Activated naive CD4-positive, alpha-beta T cell treated with anti-CD3 and anti-CD28 coated beads, Interleukin-2, amount 50 U/mL, for 24 hours (primary cell): Measurements from ENCODE around the gene PAPSS2.

Source experiments
- H3K27ac Mint-ChIP-seq: one replicate; pipeline ENCODE4 v1.8.0; 2021; ENCODE audit warnings: mild to moderate bottlenecking, mixed read lengths
- H3K27me3 Mint-ChIP-seq: one replicate; pipeline ENCODE4 v1.8.0; 2021; ENCODE audit warnings: mixed read lengths
- H3K36me3 Mint-ChIP-seq: one replicate; pipeline ENCODE4 v1.8.0; 2021; ENCODE audit warnings: mixed read lengths
- H3K4me1 Mint-ChIP-seq: one replicate; pipeline ENCODE4 v1.8.0; 2021; ENCODE audit warnings: mixed read lengths
- H3K4me3 Mint-ChIP-seq: one replicate; pipeline ENCODE4 v1.8.0; 2021; ENCODE audit warnings: mild to moderate bottlenecking, mixed read lengths
- H3K9me3 Mint-ChIP-seq: one replicate; pipeline ENCODE4 v1.8.0; 2021; ENCODE audit warnings: mixed read lengths

The PAPSS2 gene

GRCh38 chr10:87675396-87676376 is 16.0 kb downstream of the PAPSS2 start:
- H3K9me3 Mint-ChIP-seq = no peaks in the 10 kb centered on the region
- H3K36me3 Mint-ChIP-seq = no peaks in the 10 kb centered on the region
- H3K4me3 Mint-ChIP-seq = no peak overlapping the region
- H3K4me1 Mint-ChIP-seq = no peaks in the 10 kb centered on the region
- H3K27me3 Mint-ChIP-seq = peaks cover 5% of the 10 kb centered on the region
- no peak overlapping the region for H3K27ac Mint-ChIP-seq

DNA sequence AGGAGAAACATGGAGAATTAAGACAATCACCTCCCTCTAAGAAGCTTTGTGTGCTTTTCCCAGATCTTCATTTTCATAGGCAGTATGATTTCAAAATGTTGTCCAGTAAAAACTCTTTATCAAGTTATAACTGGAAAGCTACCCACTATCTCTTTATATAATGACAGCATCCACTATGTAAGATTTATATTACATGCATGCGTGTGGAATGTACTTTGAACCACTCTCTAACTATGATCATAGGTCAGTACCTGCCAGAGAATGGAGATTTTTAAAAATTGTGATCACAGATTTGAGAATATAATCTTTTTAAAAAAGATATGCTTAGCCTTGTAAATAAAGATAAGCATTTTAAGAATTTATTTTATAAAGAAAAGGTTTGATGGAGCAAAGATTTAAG is 17.9 kb downstream of the PAPSS2 start:
- Mint-ChIP-seq H3K4me1 (no peaks in the 10 kb centered on the region), H3K27me3 (peaks cover 9% of the 10 kb centered on the region), H3K36me3 (no peaks in the 10 kb centered on the region), H3K27ac (no peak overlapping the region), H3K9me3 (no peaks in the 10 kb centered on the region), H3K4me3 (no peak overlapping the region)

GRCh38 chr10:87678302-87678701 is 18.6 kb downstream of the PAPSS2 start:
- Mint-ChIP-seq H3K4me3 (no peak overlapping the region), H3K9me3 (no peaks in the 10 kb centered on the region), H3K4me1 (no peaks in the 10 kb centered on the region), H3K27me3 (peaks cover 9% of the 10 kb centered on the region), H3K27ac (no peak overlapping the region), H3K36me3 (no peaks in the 10 kb centered on the region)

- H3K4me3 Mint-ChIP-seq = no peak overlapping the region
- H3K4me1 Mint-ChIP-seq = no peaks in the 10 kb centered on the region
- no peaks in the 10 kb centered on the region for H3K9me3 Mint-ChIP-seq
- H3K27ac Mint-ChIP-seq = no peak overlapping the region
- no peaks in the 10 kb centered on the region for H3K36me3 Mint-ChIP-seq
- peaks cover 9% of the 10 kb centered on the region for H3K27me3 Mint-ChIP-seq
These were observed 23.7 kb downstream of the PAPSS2 start for GRCh38 chr10:87683356-87683755.

DNA sequence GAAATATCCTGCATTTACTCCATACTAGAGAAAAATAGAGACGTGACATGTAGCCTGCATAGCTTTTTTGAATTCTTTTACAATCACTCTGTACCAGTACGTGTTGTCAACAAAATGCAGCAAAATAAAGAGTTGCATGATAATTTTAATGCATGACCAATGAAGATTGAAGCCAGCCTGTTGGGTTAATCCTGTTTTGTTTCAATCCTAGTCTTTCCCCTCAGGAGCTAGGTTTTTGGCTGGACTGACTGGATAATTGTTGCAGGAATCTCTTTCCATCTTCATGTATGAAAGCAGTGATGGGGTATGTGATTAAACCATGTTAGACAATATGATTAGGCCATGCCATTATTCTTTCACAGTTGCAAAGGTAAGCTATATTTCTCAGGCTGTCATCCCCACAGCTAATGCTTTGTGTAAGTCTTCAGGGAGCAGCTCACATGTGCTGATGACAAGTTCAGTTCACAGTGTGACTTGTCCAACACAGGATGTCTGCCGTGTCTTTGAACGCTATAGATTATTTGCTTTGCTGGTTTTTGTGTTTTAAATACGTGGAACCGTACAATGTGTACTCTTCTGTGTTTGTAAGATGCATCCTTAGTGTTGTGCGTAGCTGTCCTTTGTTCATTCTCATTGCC is 24.4 kb downstream of the PAPSS2 start:
- Mint-ChIP-seq H3K4me1 (no peaks in the 10 kb centered on the region), H3K36me3 (no peaks in the 10 kb centered on the region), H3K27me3 (peaks cover 5% of the 10 kb centered on the region), H3K27ac (no peak overlapping the region), H3K4me3 (no peak overlapping the region), H3K9me3 (no peaks in the 10 kb centered on the region)

GRCh38 chr10:87685832-87686574 is 26.3 kb downstream of the PAPSS2 start:
- Mint-ChIP-seq H3K9me3 (no peaks in the 10 kb centered on the region), H3K27me3 (peaks cover 3% of the 10 kb centered on the region), H3K4me1 (no peaks in the 10 kb centered on the region), H3K36me3 (no peaks in the 10 kb centered on the region), H3K27ac (no peak overlapping the region), H3K4me3 (no peak overlapping the region)

DNA sequence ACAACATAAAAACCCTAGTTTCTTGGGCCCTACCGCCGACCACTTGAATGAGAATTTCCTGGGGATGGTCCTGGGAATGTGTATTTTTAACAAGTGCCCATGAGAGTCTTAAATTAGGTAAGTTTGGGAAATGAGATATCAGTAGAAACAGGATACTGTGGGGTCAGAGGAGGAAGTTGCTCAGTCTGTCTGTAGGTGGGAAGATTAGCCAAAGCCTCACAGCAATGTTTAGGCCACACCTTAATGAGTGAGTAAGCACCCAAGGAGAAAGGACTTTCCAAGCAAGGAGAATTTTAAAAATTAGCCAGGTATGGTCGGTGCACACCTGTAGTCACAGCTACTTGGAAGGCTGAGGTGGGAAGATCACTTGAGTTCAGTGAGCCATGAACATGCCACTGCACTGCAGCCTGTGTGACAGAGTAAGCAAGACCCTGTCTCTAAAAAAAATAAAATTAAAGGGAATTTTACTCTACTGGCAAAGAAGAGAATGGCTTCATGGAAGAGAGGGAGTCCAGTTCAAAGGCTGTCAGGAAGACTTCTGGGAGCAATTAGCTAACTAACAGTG is 31.9 kb downstream of the PAPSS2 start:
- no peaks in the 10 kb centered on the region for H3K4me1 Mint-ChIP-seq
- no peak overlapping the region for H3K27ac Mint-ChIP-seq
- H3K9me3 Mint-ChIP-seq = no peaks in the 10 kb centered on the region
- peaks cover 1% of the 10 kb centered on the region for H3K27me3 Mint-ChIP-seq
- H3K36me3 Mint-ChIP-seq = no peaks in the 10 kb centered on the region
- H3K4me3 Mint-ChIP-seq = no peak overlapping the region

DNA sequence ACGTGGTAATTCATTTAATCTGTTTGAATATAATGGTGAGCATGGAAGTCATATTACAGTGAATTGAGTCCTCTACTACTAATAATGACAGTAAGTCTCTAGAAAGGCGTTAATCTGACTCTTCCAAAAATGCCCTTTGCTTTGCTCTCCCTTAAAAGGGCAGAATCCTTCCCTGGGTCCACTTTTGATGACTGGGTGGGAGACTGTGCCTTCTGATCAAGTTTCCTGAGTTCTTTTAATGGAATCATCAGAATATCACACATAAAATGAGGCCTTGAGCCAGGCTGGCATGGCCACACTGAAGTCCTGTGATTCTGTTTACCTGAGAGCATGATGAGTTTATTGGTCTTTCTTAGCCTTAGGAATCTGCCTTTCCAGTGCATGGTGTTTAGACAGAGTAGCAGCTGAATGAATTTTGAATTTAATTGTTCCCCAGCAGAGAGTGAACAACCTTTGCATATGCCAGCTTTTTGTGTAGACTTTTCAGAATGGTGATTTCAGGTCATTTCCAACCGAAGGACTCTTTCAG is 33.3 kb downstream of the PAPSS2 start:
- no peak overlapping the region for H3K4me3 Mint-ChIP-seq
- H3K4me1 Mint-ChIP-seq = no peaks in the 10 kb centered on the region
- no peaks in the 10 kb centered on the region for H3K36me3 Mint-ChIP-seq
- H3K27me3 Mint-ChIP-seq = peaks cover 3% of the 10 kb centered on the region
- H3K9me3 Mint-ChIP-seq = no peaks in the 10 kb centered on the region
- no peak overlapping the region for H3K27ac Mint-ChIP-seq

DNA sequence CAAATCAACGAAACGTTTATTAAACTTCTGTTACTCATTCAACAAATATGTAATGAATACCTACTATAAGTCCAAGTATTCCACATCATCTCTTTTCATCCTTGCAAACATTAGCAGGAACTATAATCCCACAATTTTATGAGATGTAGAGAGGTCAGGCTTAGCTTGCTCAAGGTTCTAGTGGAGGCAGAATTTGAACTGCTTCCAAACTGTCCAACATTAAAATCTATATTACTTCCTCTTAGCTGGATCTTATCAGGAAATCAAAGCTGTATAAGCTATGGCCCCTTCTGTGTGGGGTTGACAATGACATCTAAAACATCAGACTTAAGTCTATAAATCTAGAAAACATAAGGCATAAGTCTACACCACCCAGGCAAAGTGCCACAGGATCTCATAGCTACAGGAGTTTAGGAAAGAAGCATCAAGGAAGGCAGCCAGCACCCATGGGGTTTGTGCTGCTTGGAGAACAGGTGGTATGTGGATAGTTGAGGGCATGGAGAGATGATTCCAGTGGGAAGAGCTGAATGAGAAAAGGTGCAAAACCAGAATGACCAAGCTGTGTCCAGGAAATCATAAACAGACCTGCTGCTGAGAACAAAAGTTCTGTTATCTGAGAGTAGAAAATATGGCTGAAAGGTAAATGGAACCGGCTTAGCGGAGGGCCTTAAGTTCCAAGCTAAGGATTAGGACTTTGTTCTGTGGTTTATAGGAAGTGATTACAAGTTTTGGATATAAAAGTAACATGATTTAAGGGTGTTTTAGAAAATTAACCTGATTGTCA is 34.5 kb downstream of the PAPSS2 start:
- H3K4me1 Mint-ChIP-seq = no peaks in the 10 kb centered on the region
- H3K4me3 Mint-ChIP-seq = no peak overlapping the region
- no peaks in the 10 kb centered on the region for H3K36me3 Mint-ChIP-seq
- H3K27ac Mint-ChIP-seq = no peak overlapping the region
- H3K27me3 Mint-ChIP-seq = peaks cover 5% of the 10 kb centered on the region
- no peaks in the 10 kb centered on the region for H3K9me3 Mint-ChIP-seq

GRCh38 chr10:87695074-87695473 is 35.4 kb downstream of the PAPSS2 start:
- Mint-ChIP-seq H3K4me1 (no peaks in the 10 kb centered on the region), H3K27me3 (peaks cover 4% of the 10 kb centered on the region), H3K27ac (no peak overlapping the region), H3K4me3 (no peak overlapping the region), H3K36me3 (no peaks in the 10 kb centered on the region), H3K9me3 (no peaks in the 10 kb centered on the region)

GRCh38 chr10:87696922-87697745 is 37.5 kb downstream of the PAPSS2 start:
- Mint-ChIP-seq H3K27ac (no peak overlapping the region), H3K4me1 (no peaks in the 10 kb centered on the region), H3K27me3 (peaks cover 4% of the 10 kb centered on the region), H3K36me3 (no peaks in the 10 kb centered on the region), H3K9me3 (no peaks in the 10 kb centered on the region), H3K4me3 (no peak overlapping the region)

DNA sequence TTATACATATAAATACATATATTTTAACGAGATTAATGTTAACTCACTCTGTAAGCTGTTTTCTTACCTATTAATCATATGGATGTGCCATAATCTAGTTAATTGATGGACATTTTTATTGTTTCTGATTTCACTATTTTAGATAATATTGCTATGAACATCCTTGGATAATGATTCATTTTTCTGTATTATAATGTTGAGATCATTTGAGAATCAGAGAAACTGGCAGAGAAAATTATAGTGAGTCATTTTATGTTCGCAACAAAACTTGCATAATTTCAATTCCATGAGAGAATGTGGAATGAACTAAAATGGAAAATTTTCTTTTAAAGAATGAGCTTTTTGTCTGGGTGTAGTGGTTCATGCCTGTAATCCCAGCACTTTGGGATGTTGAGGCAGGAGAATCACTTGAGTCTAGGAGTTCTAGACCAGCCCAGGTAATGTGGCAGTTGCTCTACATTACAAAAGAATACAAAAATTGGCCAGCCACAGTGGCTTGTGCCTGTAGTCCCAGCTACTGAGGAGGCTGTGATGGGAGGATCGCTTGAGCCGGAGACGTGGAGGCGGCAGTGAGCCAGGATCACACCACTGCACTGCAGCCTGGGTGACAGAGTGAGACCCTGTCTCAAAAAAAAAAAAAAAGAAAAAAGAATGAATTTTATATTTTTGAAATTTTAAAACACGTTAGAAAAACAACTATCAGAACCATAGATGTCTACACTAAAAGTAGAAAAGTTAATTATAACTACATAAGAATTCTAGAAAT is 40.5 kb downstream of the PAPSS2 start:
- H3K4me3 Mint-ChIP-seq = no peak overlapping the region
- no peaks in the 10 kb centered on the region for H3K4me1 Mint-ChIP-seq
- no peaks in the 10 kb centered on the region for H3K36me3 Mint-ChIP-seq
- H3K27ac Mint-ChIP-seq = no peak overlapping the region
- peaks cover 5% of the 10 kb centered on the region for H3K27me3 Mint-ChIP-seq
- H3K9me3 Mint-ChIP-seq = no peaks in the 10 kb centered on the region

- Mint-ChIP-seq H3K27ac (no peak overlapping the region), H3K36me3 (no peaks in the 10 kb centered on the region), H3K4me1 (no peaks in the 10 kb centered on the region), H3K4me3 (no peak overlapping the region), H3K9me3 (no peaks in the 10 kb centered on the region), H3K27me3 (peaks cover 5% of the 10 kb centered on the region)
These were observed 42.7 kb downstream of the PAPSS2 start for GRCh38 chr10:87702260-87702972.
